Measurements from ENCODE around the gene C3orf18.

GRCh38 chr3:50509715-50510114 lies 57.8 kb downstream of the C3orf18 start:
- no peak for TF ChIP-seq POLR2A (IDR thresholded peaks at IDR 0.05; ENCODE audit: low read depth, low read length)
- TF ChIP-seq GATA2 (IDR thresholded peaks at IDR 0.05; ENCODE audit: insufficient read depth, insufficient read length, low read depth, low read length), result no peak
- no peak for TF ChIP-seq CTCF (IDR thresholded peaks at IDR 0.05; ENCODE audit: extremely low read depth in 1 of 2, insufficient read depth in 1 of 2, low read depth in 1 of 2, low read length in 2 of 2)
- TF ChIP-seq EZH2 (IDR thresholded peaks at IDR 0.05; ENCODE audit: borderline replicate concordance, low read depth, low read length, severe bottlenecking), result no peak

All from endothelial cell of umbilical vein (primary cell).